PFSK-1 (cell line): ENCODE results near the gene PLAGL2.

ENCODE experiments used
- POLR2AphosphoS5 ChIP-seq: IDR thresholded peaks from 2 replicates; pipeline ENCODE4 v1.6.1; 2012; ENCODE audit warnings: low read depth, mild to moderate bottlenecking, control low read depth, low read length, moderate library complexity
- TAF1 ChIP-seq: IDR thresholded peaks from 2 replicates; pipeline ENCODE4 v1.6.1; 2012; ENCODE audit warnings: low read length, control low read depth, borderline replicate concordance; ENCODE audit not compliant: insufficient read depth

DNA sequence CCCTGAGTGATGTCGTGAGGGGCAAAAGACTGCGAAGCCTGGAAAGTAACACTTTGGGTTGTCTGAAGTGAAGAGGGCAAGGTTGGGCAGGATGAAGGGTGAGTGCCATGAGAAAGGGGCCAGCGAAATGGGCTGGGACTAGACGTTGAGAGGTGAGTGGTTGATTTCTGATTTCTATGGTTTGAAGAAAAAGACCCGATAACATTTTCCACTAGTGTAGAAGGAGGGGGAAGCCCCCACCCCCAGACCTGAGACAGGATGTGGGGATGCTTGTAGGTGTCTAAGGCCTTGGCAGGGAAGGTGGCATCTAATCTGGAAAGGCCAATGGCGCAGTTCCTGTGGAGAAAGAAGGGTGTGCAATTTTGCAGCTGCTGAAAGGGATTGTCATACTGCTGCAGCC, 44.6 kb upstream of the PLAGL2 start:
- TF ChIP-seq TAF1 (no peak), POLR2AphosphoS5 (no peak)
